Karpas-422 (cell line): ENCODE data around the gene FAM131B. TPM values are rescaled to one million over a fixed set of nuclear protein-coding genes. Genes with fewer than 3 reads are reported as not detected.
"Not testable (repeated sequence)": the region's sequence is repeated elsewhere in the genome, so short reads cannot be mapped to it uniquely, and the experiment has no call there.

Source experiments
- DNase-seq: peaks from one replicate; pipeline ENCODE4 v3.0.0-alpha.2; 2015
- H2AFZ ChIP-seq: fragments of 200-600 bp; sonication (generic); 2 replicates; pipeline ENCODE4 v1.6.1; 2014; ENCODE audit warnings: antibody characterized with exemption, low read length, mixed read lengths
- H3K27ac ChIP-seq: fragments of 200-600 bp; sonication (generic); 2 replicates; pipeline ENCODE4 v1.5.1; 2014; ENCODE audit warnings: mild to moderate bottlenecking, low read length, moderate library complexity
- H3K27me3 ChIP-seq: fragments of 200-600 bp; sonication (generic); 2 replicates; pipeline ENCODE4 v1.6.1; 2014; ENCODE audit warnings: low read length, mixed read lengths
- H3K36me3 ChIP-seq: fragments of 200-600 bp; sonication (generic); 2 replicates; pipeline ENCODE4 v1.6.1; 2014; ENCODE audit warnings: low read length, mixed read lengths; ENCODE audit not compliant: insufficient read depth
- H3K4me1 ChIP-seq: fragments of 200-600 bp; sonication (generic); 2 replicates; pipeline ENCODE4 v1.6.1; 2014; ENCODE audit warnings: mild to moderate bottlenecking, low read length, mixed read lengths
- H3K4me2 ChIP-seq: fragments of 200-600 bp; sonication (generic); 2 replicates; pipeline ENCODE4 v1.6.1; 2014; ENCODE audit warnings: low read length, low read depth, mild to moderate bottlenecking; ENCODE audit not compliant: poor library complexity, severe bottlenecking
- H3K4me3 ChIP-seq: fragments of 200-600 bp; sonication (generic); 2 replicates; pipeline ENCODE4 v1.5.1; 2014; ENCODE audit warnings: mild to moderate bottlenecking, antibody characterized with exemption, low read length, mixed read lengths
- H3K79me2 ChIP-seq: fragments of 200-600 bp; sonication (generic); 2 replicates; pipeline ENCODE4 v1.6.1; 2014; ENCODE audit warnings: mild to moderate bottlenecking, low read length, mixed read lengths
- H3K9ac ChIP-seq: fragments of 200-600 bp; sonication (generic); 2 replicates; pipeline ENCODE4 v1.6.0; 2014; ENCODE audit warnings: low read length
- H3K9me2 ChIP-seq: fragments of 200-600 bp; sonication (generic), shearing (Covaris generic); replicated peaks from 2 replicates; pipeline ENCODE4 v1.6.0; 2014; ENCODE audit warnings: mild to moderate bottlenecking, low read length, moderate library complexity; ENCODE audit not compliant: insufficient read depth
- H3K9me3 ChIP-seq: fragments of 300-700, 200-600 bp; sonication (generic); 2 replicates; pipeline ENCODE4 v1.6.1; 2014; ENCODE audit warnings: low read length, mixed read lengths
- H4K20me1 ChIP-seq: fragments of 200-600 bp; sonication (generic); 2 replicates; pipeline ENCODE4 v1.6.1; 2014; ENCODE audit warnings: mild to moderate bottlenecking, antibody characterized with exemption, low read length, low read depth; ENCODE audit not compliant: insufficient read depth
- total RNA-seq: library from RNA; depleted of rRNA; stranded (reverse); fragments of >200 nt; shearing (Covaris generic); gene quantifications from 2 replicates; pipeline ENCODE4 v1.2.3, GENCODE V29; 2014; ENCODE audit warnings: low replicate concordance

The FAM131B gene
- total RNA-seq, 1 experiment from 2014 or later = 0.11 TPM

DNA sequence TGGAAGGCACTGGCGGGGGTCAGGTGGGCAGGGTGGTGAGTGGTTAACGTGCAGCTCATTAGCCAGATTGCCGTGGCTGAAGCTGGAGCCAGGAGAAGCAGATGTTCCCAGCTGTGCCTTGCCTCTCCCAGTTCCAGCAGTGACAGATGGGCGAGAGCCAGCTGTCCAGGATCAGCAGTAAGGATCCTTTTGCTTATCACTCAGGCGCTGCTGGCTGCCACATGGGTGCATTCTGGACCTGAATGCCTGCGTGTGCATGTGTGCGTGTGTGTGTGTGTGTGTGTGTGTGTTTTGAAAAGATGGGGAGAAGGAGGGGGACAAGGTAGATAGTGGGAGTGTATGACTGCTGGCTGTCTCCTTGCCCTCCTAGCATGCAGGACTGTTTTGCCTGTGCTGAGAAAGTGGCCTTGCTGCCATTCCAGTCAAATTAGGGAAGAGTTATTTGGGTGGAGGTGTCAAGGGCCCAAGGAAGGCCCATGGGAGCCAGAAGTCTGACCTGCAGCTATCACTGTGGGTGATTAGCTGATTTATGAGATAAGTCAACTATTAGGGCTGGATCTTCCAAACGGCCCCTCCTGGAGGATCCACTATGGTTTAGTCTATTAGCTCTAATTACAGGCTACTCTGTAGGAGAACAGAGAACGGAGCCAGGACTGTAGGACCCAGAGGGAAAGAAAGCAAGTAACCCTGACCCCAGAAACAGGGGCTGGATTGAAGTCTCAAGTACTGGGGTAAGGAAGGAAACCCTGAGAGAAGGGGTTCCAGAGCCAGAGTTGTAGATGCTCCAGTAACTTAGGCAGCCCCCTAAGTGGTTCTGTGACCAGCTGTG lies 42.9 kb upstream of the FAM131B start:
- H3K4me3 ChIP-seq = no peak overlapping the region
- H3K4me1 ChIP-seq = peaks cover 3% of the 10 kb centered on the region
- no peak overlapping the region for H3K27ac ChIP-seq

DNA sequence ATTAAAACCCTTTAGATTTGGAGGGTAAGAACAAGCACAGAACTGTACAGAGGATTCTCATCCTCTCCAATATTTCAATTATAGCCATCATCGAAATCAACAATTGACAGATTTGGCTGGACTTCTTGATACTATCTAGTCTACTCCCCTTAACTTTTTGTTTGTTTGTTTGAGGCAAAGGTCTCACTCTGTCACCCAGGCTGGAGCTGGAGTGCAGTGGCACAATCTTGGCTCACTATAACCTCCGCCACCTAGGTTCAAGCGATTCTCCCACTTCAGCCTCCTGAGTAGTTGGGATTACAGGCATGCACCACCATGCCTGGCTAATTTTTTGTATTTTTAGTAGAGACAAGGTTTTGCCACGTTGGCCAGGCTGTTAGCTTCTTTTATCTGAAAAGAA lies 39.7 kb upstream of the FAM131B start:
- H3K36me3 ChIP-seq = not testable (repeated sequence)

More for the DNA sequence above, 42.9 kb upstream of the FAM131B start:
- no peaks in the 10 kb centered on the region for H3K9me3 ChIP-seq
- H4K20me1 ChIP-seq = no peaks in the 10 kb centered on the region
- no peaks in the 10 kb centered on the region for H3K27me3 ChIP-seq
- no peak overlapping the region for H3K4me2 ChIP-seq
- H2AFZ ChIP-seq = no peak overlapping the region
- H3K9me2 ChIP-seq = no peaks in the 10 kb centered on the region
- H3K9ac ChIP-seq = no peak overlapping the region
- no peaks in the 10 kb centered on the region for H3K36me3 ChIP-seq
- H3K79me2 ChIP-seq = no peaks in the 10 kb centered on the region
- DNase-seq = no peak

DNA sequence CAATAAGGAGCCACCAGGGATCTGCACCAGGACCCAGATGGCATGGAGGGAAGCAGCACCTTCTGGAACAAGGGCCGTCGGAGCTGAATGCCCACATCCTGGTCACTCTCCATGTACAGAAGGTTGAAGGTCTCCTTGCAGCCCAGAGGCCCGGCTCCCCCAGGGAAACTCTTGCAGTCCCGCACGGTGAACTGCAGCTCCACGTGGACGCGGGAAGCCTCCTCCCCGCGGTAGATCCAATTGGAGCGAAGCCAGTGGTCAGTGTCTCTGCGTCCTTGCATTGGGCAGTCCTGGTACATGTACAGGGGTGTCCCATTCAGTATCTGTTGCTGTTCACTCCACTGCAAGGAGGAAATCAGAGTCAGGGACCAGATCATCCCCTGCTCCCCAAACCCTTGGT lies 38.8 kb upstream of the FAM131B start:
- Histone ChIP-seq H3K4me1 (no peaks in the 10 kb centered on the region), H3K79me2 (no peaks in the 10 kb centered on the region), H3K9me3 (no peaks in the 10 kb centered on the region), H4K20me1 (no peaks in the 10 kb centered on the region), H3K36me3 (no peaks in the 10 kb centered on the region), H3K27ac (no peak overlapping the region), H3K27me3 (no peaks in the 10 kb centered on the region), H3K9ac (no peak overlapping the region), H3K4me2 (no peak overlapping the region), H2AFZ (no peak overlapping the region), H3K4me3 (no peak overlapping the region), H3K9me2 (no peaks in the 10 kb centered on the region)
- no peak for DNase-seq

More for the DNA sequence above, 39.7 kb upstream of the FAM131B start:
- H2AFZ ChIP-seq, H3K9ac ChIP-seq, H3K4me2 ChIP-seq, H3K9me2 ChIP-seq, H3K27me3 ChIP-seq, H3K79me2 ChIP-seq, H3K27ac ChIP-seq, H4K20me1 ChIP-seq, H3K4me3 ChIP-seq, DNase-seq, H3K4me1 ChIP-seq, H3K9me3 ChIP-seq: not testable (repeated sequence)

DNA sequence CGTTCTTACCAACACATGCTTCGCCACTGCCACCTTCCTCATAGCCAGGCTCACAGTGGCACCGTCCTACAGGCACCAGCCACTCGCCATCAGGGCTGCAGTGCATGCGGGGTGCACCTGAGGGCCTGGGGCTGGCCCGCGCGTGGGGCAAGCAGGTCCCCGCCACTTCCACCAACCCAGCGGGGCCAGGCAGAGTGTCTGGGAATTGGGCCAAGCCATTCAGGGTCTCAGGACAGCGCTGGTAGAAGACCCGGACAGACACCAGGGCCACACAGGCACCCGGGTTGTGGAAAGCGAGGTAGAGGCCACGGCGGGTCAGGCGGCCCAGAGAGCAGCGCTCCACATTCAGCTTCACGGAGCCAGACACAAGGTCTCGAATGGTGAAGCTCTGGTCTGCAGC lies 37.1 kb upstream of the FAM131B start:
- H4K20me1 ChIP-seq = no peaks in the 10 kb centered on the region
- H3K27ac ChIP-seq = no peak overlapping the region
- no peak overlapping the region for H3K9ac ChIP-seq

DNA sequence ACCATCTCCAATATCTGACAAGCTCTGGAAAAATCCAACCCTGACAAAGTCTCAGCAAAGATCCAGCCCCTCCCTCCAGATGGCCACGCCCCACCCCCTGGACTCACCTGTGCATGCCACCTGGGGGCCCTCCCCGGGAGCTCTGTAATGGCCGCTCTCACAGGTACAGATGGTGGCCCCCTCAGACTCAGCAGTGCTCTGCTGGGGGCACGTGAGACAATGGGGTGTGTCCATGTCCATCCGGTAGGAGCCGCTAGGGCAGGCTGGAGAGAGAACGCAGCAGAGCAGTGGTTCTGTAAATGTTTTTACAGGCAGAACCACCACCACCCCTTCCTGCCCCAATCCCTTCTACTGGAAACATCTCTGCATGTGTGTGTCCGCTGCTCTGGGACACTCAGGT lies 36.6 kb upstream of the FAM131B start:
- Histone ChIP-seq H3K4me1 (no peaks in the 10 kb centered on the region), H4K20me1 (no peaks in the 10 kb centered on the region), H3K9me3 (no peaks in the 10 kb centered on the region), H3K4me3 (no peak overlapping the region), H3K4me2 (no peak overlapping the region), H3K9ac (no peak overlapping the region), H3K36me3 (no peaks in the 10 kb centered on the region), H3K27ac (no peak overlapping the region), H3K79me2 (no peaks in the 10 kb centered on the region), H3K27me3 (no peaks in the 10 kb centered on the region), H2AFZ (no peak overlapping the region), H3K9me2 (no peaks in the 10 kb centered on the region)
- DNase-seq = no peak

More for the DNA sequence above, 37.1 kb upstream of the FAM131B start:
- no peaks in the 10 kb centered on the region for H3K79me2 ChIP-seq
- H3K27me3 ChIP-seq = no peaks in the 10 kb centered on the region
- no peaks in the 10 kb centered on the region for H3K4me1 ChIP-seq
- H3K4me2 ChIP-seq = no peak overlapping the region
- no peaks in the 10 kb centered on the region for H3K36me3 ChIP-seq
- no peak overlapping the region for H2AFZ ChIP-seq
- H3K9me2 ChIP-seq = no peaks in the 10 kb centered on the region
- H3K4me3 ChIP-seq = no peak overlapping the region
- no peak for DNase-seq
- no peaks in the 10 kb centered on the region for H3K9me3 ChIP-seq

DNA sequence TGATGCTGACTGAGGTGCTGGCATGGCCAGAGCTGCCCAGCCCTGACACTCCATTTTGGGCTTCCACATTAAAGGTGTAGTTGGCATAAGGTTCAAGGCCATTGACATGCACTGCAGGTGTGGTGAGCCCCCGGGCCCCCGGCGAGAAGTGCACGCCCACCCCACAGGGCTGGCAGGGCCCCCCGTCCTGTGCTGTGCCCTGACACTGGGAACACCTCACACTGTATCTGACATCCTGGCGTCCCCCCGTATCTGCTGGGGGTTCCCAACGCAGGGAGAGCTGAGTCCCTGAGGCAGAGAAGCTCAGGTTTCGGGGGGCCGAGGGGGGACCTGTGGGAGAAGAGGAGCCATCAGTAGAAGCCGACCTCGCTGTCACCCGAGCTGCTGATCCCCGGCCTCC lies 36.1 kb upstream of the FAM131B start:
- Histone ChIP-seq H3K36me3 (no peaks in the 10 kb centered on the region), H3K4me3 (no peak overlapping the region), H2AFZ (no peak overlapping the region), H4K20me1 (no peaks in the 10 kb centered on the region), H3K27me3 (no peaks in the 10 kb centered on the region), H3K9ac (no peak overlapping the region), H3K4me1 (no peaks in the 10 kb centered on the region), H3K9me2 (no peaks in the 10 kb centered on the region), H3K79me2 (no peaks in the 10 kb centered on the region), H3K4me2 (no peak overlapping the region), H3K9me3 (no peaks in the 10 kb centered on the region), H3K27ac (no peak overlapping the region)
- no peak for DNase-seq

DNA sequence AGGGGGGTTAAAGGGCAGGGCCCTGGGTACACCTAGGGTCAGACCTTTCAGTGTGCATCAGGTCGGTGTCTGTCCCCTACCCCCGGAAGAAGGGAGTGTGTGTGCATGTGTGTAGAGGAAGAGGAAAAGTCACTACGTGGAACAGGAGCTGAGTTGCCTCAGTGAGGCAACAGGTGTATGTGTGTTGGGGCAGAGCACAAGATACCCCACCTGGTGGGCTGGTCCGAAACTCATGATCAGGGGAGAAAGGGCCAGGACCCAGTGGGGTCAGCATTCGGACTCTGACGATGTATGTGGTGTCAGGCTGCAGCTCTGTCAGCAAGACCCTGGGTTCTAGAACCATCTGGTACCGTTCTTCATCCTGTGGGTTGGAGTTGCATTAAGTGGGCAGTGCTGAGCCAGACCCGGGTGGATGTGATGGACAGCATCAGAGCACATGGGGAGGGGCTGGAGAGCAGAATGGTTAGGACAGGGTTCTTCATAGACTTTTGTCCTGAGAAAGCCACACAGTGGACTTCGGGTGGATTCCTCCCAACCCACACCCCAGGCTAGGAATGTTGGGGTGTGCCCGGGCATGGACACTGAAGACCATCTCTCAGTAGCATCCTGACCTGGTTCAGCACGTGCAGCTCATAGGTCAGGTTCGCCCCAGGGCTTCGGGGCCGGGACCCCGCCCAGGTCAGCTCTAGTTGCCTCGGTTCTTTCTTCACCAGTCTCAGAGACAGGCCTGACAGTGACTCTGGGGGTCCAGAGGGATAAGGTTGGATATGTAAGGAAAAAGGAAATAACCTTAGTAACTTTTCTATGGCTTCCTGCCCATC lies 35.4 kb upstream of the FAM131B start:
- H2AFZ ChIP-seq = no peak overlapping the region
- no peaks in the 10 kb centered on the region for H4K20me1 ChIP-seq
- H3K36me3 ChIP-seq = no peaks in the 10 kb centered on the region
- H3K9ac ChIP-seq = no peak overlapping the region
- no peak overlapping the region for H3K27ac ChIP-seq
- DNase-seq = no peak
- no peaks in the 10 kb centered on the region for H3K9me2 ChIP-seq
- no peak overlapping the region for H3K4me2 ChIP-seq
- H3K79me2 ChIP-seq = no peaks in the 10 kb centered on the region
- H3K4me1 ChIP-seq = no peaks in the 10 kb centered on the region
- no peaks in the 10 kb centered on the region for H3K27me3 ChIP-seq
- no peaks in the 10 kb centered on the region for H3K9me3 ChIP-seq
- H3K4me3 ChIP-seq = no peak overlapping the region
